ENCODE results near the gene SIAH2.

GRCh38 chr3:150743508-150743907 lies 19.5 kb downstream of the SIAH2 start:
- TF ChIP-seq SUZ12 (IDR thresholded peaks at IDR 0.05) (no peak), LEF1 (IDR thresholded peaks at IDR 0.05; ENCODE audit: borderline replicate concordance) (no peak), TARDBP (IDR thresholded peaks at IDR 0.05) (no peak), PKNOX1 (IDR thresholded peaks at IDR 0.05) (no peak), BHLHE40 (IDR thresholded peaks at IDR 0.05; ENCODE audit: borderline replicate concordance) (no peak), SP1 (IDR thresholded peaks at IDR 0.05) (no peak), FOXM1 (IDR thresholded peaks at IDR 0.05; ENCODE audit: borderline replicate concordance) (no peak), HDGF (IDR thresholded peaks at IDR 0.05; ENCODE audit: borderline replicate concordance) (no peak), NFRKB (IDR thresholded peaks at IDR 0.05) (no peak), ZNF384 (IDR thresholded peaks at IDR 0.05) (no peak), FOXA1 (IDR thresholded peaks at IDR 0.05) (no peak), ARNT (IDR thresholded peaks at IDR 0.05) (no peak)
